Measurements from ENCODE around the gene TACO1.

DNA sequence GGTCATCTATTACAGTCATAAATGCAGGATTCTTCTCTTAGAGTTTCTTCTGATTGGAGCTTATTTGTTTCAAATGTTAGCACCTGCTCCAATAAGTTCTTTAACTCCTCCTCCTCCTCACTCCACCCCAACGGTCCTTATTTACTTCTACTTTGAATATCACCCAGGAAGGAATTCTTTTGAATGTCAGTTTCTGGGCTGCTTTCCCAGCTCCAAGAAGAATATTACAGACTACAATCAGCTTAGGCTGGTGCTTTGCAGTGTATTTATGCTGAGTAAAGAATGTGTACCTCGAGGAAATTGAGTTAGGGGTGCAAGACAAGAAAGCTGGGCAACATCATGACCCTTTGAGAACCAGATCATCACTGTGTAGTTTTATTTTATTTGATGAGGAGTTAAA is 52.4 kb downstream of the TACO1 start:
- TF ChIP-seq TAF1 (IDR thresholded peaks at IDR 0.05; ENCODE audit: control insufficient read depth, extremely low read depth, insufficient read depth, low read length, severe bottlenecking) (no peak), IRF1 (CRISPR knock-in tag; IDR thresholded peaks at IDR 0.05; ENCODE audit: borderline replicate concordance) (no peak), RCOR1 (IDR thresholded peaks at IDR 0.05; ENCODE audit: borderline replicate concordance in 1 of 2, low read depth in 2 of 2, low read length in 2 of 2) (no peak), L3MBTL2 (IDR thresholded peaks at IDR 0.05) (no peak), CHD2 (IDR thresholded peaks at IDR 0.05; ENCODE audit: low read depth, low read length) (no peak)
- TF ChIP-seq, protein P1, sequence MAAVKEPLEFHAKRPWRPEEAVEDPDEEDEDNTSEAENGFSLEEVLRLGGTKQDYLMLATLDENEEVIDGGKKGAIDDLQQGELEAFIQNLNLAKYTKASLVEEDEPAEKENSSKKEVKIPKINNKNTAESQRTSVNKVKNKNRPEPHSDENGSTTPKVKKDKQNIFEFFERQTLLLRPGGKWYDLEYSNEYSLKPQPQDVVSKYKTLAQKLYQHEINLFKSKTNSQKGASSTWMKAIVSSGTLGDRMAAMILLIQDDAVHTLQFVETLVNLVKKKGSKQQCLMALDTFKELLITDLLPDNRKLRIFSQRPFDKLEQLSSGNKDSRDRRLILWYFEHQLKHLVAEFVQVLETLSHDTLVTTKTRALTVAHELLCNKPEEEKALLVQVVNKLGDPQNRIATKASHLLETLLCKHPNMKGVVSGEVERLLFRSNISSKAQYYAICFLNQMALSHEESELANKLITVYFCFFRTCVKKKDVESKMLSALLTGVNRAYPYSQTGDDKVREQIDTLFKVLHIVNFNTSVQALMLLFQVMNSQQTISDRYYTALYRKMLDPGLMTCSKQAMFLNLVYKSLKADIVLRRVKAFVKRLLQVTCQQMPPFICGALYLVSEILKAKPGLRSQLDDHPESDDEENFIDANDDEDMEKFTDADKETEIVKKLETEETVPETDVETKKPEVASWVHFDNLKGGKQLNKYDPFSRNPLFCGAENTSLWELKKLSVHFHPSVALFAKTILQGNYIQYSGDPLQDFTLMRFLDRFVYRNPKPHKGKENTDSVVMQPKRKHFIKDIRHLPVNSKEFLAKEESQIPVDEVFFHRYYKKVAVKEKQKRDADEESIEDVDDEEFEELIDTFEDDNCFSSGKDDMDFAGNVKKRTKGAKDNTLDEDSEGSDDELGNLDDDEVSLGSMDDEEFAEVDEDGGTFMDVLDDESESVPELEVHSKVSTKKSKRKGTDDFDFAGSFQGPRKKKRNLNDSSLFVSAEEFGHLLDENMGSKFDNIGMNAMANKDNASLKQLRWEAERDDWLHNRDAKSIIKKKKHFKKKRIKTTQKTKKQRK (IDR thresholded peaks at IDR 0.05; ENCODE audit: borderline replicate concordance, low read depth, low read length) = no peak
- TF ChIP-seq, protein P2, sequence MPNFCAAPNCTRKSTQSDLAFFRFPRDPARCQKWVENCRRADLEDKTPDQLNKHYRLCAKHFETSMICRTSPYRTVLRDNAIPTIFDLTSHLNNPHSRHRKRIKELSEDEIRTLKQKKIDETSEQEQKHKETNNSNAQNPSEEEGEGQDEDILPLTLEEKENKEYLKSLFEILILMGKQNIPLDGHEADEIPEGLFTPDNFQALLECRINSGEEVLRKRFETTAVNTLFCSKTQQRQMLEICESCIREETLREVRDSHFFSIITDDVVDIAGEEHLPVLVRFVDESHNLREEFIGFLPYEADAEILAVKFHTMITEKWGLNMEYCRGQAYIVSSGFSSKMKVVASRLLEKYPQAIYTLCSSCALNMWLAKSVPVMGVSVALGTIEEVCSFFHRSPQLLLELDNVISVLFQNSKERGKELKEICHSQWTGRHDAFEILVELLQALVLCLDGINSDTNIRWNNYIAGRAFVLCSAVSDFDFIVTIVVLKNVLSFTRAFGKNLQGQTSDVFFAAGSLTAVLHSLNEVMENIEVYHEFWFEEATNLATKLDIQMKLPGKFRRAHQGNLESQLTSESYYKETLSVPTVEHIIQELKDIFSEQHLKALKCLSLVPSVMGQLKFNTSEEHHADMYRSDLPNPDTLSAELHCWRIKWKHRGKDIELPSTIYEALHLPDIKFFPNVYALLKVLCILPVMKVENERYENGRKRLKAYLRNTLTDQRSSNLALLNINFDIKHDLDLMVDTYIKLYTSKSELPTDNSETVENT (CRISPR knock-in tag; IDR thresholded peaks at IDR 0.05) = no peak
- TF ChIP-seq, protein P3, sequence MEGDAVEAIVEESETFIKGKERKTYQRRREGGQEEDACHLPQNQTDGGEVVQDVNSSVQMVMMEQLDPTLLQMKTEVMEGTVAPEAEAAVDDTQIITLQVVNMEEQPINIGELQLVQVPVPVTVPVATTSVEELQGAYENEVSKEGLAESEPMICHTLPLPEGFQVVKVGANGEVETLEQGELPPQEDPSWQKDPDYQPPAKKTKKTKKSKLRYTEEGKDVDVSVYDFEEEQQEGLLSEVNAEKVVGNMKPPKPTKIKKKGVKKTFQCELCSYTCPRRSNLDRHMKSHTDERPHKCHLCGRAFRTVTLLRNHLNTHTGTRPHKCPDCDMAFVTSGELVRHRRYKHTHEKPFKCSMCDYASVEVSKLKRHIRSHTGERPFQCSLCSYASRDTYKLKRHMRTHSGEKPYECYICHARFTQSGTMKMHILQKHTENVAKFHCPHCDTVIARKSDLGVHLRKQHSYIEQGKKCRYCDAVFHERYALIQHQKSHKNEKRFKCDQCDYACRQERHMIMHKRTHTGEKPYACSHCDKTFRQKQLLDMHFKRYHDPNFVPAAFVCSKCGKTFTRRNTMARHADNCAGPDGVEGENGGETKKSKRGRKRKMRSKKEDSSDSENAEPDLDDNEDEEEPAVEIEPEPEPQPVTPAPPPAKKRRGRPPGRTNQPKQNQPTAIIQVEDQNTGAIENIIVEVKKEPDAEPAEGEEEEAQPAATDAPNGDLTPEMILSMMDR (IDR thresholded peaks at IDR 0.05 in 2 of 3, conservative IDR thresholded peaks at IDR 0.05 in 1 of 3; ENCODE audit: insufficient read depth in 2 of 3, low read depth in 1 of 3, low read length in 3 of 3) = no peak

Data from K562 (cell line).